ENCODE measurements around the gene FAM120AOS. TPM values are rescaled to one million over a fixed set of nuclear protein-coding genes. Genes with fewer than 3 reads are reported as not detected.

Gene FAM120AOS
- total and polyA plus RNA-seq, 2 of the 4 experiments (the other 2 are of a cell fraction): 22.7 to 24.7 TPM

- dilution Hi-C loops (cut with HindIII; ENCODE audit: low sequenced_read_pairs, unreplicated experiment) (no loop called here), in situ Hi-C loops (cut with MboI; ENCODE audit: low sequenced_read_pairs) (loop anchor here (10.0 to 25.0 kb wide), 4 partner anchors 63 to 545 kb away; partner anchors contain the start of gene BARX1), intact Hi-C loops (cut with micrococcal nuclease) (no loop called here)
- Histone ChIP-seq H4K8ac (ENCODE audit: low read depth in 2 of 2, low read length in 2 of 2) (no peak overlapping the region), H3K9ac (ENCODE audit: low read depth, low read length) (no peak overlapping the region), H3K4me1 (ENCODE audit: control insufficient read depth, insufficient read depth, low read length) (peaks cover 2% of the 10 kb centered on the region; the same call in 1 of the 2 replicates), H3K27me3 (ENCODE audit: control insufficient read depth, insufficient read depth, low read length) (no peaks in the 10 kb centered on the region; the same call in 1 of the 2 replicates), H3K56ac (ENCODE audit: extremely low read depth, insufficient read depth, low read length) (no peak overlapping the region), H2BK15ac (ENCODE audit: low read depth, low read length) (no peak overlapping the region), H2BK20ac (ENCODE audit: low read depth, low read length) (no peak overlapping the region), H4K91ac (ENCODE audit: insufficient read depth, low read depth, low read length) (no peak overlapping the region), H3K36me3 (ENCODE audit: control insufficient read depth, insufficient read depth, low read length) (no peaks in the 10 kb centered on the region), H3K9me3 (ENCODE audit: control insufficient read depth, insufficient read depth, low read length) (peaks cover 17% of the 10 kb centered on the region), H2AFZ (replicated peaks; ENCODE audit: low read length, poor library complexity) (no peak overlapping the region), H3K27ac (ENCODE audit: insufficient read depth, low read length) (no peak overlapping the region), H3K79me1 (ENCODE audit: low read depth in 1 of 2, low read length in 2 of 2) (no peaks in the 10 kb centered on the region), H3K4me3 (ENCODE audit: insufficient read depth, low read depth, low read length) (no peak overlapping the region), H2BK5ac (ENCODE audit: low read depth, low read length, poor library complexity, severe bottlenecking) (no peak overlapping the region), H4K20me1 (ENCODE audit: insufficient read depth, low read length) (no peaks in the 10 kb centered on the region), H3K4me2 (ENCODE audit: low read depth, low read length) (no peak overlapping the region), H4K5ac (ENCODE audit: low read depth, low read length) (no peak overlapping the region), H2AK9ac (replicated peaks; ENCODE audit: low read depth, low read length, poor library complexity) (no peak overlapping the region), H3K9me1 (ENCODE audit: insufficient read depth, low read length) (no peaks in the 10 kb centered on the region), H3K18ac (ENCODE audit: low read depth, low read length) (no peak overlapping the region), H3K4ac (ENCODE audit: low read depth, low read length) (no peak overlapping the region), H3K14ac (replicated peaks; ENCODE audit: low read depth, low read length) (no peak overlapping the region), H2BK120ac (ENCODE audit: low read depth, low read length) (no peak overlapping the region), H2AK5ac (ENCODE audit: low read depth, low read length) (no peak overlapping the region), H3K23ac (ENCODE audit: low read depth, low read length) (no peak overlapping the region)
- ATAC-seq (ENCODE audit: low read depth) (no peak), DNase-seq (no peak)
- WGBS, 2 experiments (ENCODE audit: extremely low coverage in 2 of 2, insufficient read length in 1 of 2): no CpG with 5 or more reads among the region's 1 CpG
- CTCF ChIA-PET: no interaction called here
- BruUV-seq (replicated peaks): no TSS peak
- POLR2A ChIA-PET (ENCODE audit: unreplicated experiment): no interaction called here
- no peak for TF ChIP-seq POLR2A (IDR thresholded peaks at IDR 0.05; ENCODE audit: low read depth, low read length)
- no peak for TF ChIP-seq MAZ (IDR thresholded peaks at IDR 0.05; ENCODE audit: borderline replicate concordance, low read depth, low read length)
- TF ChIP-seq ELK1 (IDR thresholded peaks at IDR 0.05; ENCODE audit: borderline replicate concordance, low read depth, low read length): no peak
- TF ChIP-seq SMC3 (IDR thresholded peaks at IDR 0.05; ENCODE audit: low read depth, low read length): no peak
- no peak for TF ChIP-seq USF2 (IDR thresholded peaks at IDR 0.05; ENCODE audit: low read depth, low read length)
- TF ChIP-seq CTCF (conservative IDR thresholded peaks at IDR 0.05; ENCODE audit: low read depth, low read length): no peak
- TF ChIP-seq RFX5 (IDR thresholded peaks at IDR 0.05; ENCODE audit: low read depth, low read length): no peak
- TF ChIP-seq CEBPB (IDR thresholded peaks at IDR 0.05; ENCODE audit: low read depth, low read length): no peak
These were observed 35.8 kb downstream of the FAM120AOS start for GRCh38 chr9:93417538-93417937.

Data from IMR-90 (cell line).